ENCODE data around the gene LZTS3.
"Not testable (repeated sequence)": the region's sequence is repeated elsewhere in the genome, so short reads cannot be mapped to it uniquely, and the experiment has no call there.

LZTS3 gene

DNA sequence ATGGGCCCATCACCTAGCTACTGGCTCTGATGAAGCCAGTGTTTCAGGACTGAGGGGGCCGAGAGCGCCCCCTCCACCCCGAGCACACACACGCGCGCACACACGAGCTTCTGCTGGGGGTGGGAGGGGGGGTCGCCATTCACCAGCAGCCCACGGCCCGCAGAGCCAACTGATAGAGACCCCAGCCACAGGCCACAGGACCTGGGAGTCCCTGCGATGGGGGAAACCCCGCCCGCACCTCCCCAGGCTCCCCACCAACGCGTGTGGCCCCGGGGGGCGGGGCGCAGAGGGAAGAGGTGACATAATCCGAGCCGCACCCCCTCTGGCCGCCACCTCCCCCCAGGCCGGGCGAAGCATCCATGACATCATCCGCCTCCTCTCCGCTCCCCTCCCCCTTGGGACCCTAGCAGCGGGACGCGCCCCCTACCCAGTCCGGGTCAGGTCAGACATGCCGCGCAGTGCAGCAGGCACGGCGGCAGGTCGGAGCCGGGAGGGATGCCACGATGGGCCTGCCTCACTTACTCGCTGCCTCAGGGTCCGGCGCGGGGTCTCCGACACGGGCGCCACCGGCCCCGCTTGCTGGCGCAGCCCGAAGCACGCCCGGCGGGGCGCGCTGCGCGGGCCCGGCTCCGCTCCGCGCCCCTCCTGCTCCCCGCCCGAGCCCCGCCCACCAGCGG lies at the start of gene LZTS3:
Gene LZTS3, minus strand, starts transcription at position 617 of the 677 bp plus-strand sequence. CDS start 6,386 bp downstream, outside the sequence.
- no peak for DNase-seq

DNA sequence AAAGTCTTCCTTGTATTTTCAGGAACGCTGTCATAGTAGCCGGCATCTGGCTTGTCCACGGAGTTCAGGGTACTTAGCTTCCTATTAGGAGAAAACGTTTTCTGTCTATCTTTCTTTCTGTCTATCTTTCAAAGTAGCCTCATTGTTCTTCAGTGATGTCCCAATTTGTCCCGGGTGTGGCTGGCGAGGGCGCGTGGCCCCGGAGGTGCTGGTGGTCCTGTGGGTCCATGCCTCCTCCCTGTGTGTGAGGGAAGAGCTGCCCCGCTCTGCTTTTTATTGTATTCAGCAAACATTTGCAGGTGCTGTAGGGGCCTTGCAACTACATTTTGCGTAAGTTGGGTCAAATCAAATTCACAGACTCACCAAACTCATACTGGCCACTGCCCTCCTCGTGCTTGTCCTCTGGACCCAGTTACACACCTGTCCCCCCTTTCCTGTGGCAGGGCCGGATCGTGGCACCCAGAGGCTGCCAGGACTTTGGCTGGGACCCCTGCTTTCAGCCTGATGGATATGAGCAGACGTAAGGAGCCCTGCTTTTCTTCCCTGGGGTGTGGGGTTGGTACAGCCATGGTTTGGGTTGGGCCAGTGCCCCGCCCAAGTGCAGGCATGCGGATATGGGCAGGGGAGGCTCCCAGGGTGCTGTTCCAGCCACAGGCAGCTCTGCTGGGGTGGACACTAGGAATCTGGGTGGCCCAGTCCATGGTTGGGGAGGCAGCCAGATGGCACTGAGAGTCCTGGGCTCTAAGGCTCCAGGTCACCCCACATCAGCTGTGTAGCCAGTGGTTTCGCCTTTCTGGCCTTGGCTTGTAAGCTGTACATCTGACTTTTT lies 48.3 kb upstream of the LZTS3 start:
- DNase-seq = no peak

DNA sequence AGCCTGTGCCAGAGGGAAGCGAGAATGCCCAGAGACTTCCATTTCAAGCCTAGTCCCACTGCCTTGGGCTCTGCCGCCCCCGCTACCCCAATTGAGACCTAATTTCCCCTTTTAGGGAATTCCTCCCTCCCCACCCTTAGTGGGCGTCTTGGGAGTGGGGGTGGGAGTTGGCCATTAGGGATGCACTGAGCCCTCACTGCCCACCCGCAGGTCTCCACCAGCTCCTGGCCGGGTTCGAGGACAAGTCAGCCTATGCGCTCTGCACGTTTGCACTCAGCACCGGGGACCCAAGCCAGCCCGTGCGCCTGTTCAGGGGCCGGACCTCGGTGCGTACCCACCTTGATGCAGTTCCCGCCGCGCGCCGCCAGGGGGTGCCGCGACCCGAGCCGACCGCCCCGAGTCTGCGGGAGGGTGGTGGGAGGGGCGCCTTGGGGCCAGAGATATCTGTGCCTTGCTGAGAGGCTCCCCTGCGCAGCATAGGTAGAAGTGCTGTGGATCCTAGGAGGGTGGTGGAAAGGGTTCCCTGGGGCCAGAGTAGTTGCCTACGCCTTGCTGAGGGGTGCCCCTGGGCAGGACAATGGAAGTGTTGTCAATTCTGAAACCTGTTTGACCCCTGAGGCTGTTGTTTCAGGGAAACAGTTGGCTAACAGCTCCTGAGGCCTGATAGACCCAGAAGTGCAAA lies 45.1 kb upstream of the LZTS3 start:
- peak; percentile 7 to 27 for DNase-seq

DNA sequence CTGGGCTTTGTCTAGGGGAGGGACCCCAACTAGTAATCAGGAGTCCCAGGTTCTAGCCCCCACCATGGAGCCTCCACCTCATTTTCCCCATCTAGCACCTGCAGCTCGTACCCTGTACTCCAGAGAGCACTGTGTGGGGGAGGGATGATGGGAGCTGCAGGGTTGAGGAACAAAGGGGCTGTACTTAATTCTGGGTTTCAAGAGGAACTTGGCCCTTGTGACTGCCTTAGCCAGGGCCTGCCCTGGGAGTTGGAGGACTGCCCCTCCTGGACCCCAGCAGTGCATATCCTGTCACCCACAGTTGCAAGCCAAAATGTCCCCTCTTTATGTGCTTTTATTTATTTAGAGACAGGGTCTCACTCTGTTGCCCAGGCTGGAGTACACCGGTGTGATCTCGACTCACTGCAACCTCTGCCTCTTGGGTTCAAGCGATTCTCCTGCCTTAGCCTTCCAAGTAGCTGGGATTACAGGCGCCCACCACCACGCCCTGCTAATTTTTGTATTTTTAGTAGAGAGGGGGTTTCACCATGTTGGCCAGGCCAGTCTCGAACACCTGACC lies 42.1 kb upstream of the LZTS3 start:
- not testable (repeated sequence) for DNase-seq

DNA sequence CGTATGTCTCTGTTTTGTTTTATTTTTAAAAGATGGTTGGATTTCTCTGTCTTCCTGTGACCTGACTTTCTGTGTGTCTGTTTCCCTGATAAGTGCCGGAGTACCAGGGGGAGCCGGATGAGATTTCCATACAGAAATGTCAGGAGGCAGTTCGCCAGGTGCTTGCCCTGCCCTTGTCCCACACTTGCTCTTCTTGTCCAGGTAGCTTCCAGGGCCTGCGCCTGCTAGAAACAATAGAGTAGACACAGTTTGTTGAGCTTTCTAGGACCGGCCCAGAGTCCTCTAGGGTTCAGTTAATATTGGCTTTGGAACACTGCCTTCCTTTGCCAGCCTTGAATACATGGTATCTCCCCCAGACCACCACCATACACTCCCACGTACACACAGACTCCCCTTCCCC lies 39.9 kb upstream of the LZTS3 start:
- DNase-seq = no peak

DNA sequence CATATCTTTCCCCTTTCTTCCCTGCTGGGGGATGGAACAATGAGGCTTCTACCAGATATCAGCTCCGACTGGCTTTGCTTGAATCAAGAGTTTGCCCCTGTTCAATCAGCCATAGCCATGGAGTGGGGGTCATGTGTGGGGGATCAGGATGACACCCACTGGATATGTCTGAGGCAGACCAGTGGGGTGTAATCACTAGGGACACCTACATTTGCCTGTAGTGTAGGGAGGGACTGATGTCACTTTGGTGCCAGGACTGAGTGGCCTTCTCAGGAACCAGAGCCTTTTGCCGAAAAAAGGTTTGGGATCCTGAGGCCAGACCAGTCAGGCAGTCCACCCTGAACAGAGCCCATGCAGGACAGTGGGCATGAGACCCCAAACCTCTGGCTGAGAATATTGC lies 37.0 kb upstream of the LZTS3 start:
- DNase-seq = no peak

DNA sequence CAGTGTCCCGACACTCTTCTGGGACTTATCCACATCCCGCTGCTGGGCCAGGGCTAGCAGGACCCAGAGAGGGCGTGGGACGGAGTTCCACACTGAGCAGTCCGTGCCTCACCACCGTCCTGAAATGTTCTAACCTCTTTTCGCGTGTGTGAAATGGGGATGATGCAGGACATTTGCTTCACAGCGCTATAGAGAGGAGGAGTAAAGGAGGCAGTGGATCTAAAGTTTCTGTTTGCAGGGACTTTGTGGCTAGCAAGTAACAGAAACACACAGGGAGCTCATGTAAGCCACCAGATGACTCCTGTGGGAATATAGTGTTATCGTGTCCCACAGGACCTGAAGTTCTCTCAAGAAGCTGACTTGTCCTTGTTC lies 36.6 kb upstream of the LZTS3 start:
- no peak for DNase-seq

DNA sequence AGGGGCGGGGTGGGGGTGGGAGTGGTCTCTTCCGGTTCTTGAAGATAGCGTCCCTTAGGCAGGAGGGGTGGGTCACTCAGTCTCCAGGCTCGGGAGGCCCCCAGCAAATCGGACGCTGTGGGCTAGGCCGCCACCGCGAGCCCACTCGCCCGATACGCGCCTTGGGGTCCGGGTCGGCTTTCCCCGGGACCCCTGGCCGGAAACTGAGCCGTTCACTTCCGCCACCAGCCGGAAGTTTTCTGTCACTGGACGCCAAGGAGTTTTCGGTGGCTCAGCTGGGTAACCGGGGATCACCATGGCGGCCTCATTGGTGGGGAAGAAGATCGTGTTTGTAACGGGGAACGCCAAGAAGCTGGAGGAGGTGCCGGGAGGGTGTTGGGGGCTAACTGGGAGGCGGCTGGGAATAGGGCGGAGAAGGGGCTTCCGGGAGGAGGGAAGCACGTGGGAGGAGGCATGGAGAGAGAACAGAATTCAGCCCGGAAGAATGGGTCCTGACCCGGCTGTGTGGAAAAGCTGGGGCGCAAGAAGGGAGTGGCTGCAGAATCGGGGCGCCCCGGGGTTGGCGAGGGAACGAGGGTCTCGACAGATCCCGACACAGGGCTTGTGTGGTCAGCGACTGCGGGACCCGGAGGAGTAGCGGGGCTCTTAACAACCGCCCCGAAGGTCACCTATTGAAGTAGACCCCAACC lies 36.1 kb upstream of the LZTS3 start, which contains the start of gene ITPA:
Gene ITPA, plus strand, starts transcription at position 242 of the 689 bp plus-strand sequence. Its CDS starts 54 bp downstream, at position 296.
- DNase-seq = peak; percentile 7 to 11

DNA sequence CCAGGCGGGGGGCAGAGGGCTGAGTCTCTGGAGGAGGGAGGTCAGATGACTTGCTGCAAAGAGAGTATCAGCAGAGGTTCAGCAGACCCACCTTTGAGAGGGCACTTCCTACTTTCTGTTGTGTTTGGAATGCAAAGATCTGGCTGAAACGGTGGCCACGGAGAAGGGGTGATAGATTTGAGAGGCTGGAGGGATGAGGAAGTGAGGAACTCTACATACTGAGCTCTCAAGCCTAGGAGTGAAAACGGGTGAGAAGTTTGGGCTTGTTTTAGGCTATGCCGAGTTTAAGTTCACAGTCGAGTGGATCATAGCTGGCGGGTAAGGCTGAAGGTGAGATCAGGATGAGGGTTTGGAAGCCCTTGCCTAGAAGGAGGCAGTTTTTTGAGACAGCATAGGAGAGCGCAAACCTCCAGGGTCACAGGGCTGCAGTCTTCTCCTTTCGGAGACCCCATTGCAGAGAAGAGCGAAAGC lies 35.5 kb upstream of the LZTS3 start:
- DNase-seq = peak; percentile 28 to 37

DNA sequence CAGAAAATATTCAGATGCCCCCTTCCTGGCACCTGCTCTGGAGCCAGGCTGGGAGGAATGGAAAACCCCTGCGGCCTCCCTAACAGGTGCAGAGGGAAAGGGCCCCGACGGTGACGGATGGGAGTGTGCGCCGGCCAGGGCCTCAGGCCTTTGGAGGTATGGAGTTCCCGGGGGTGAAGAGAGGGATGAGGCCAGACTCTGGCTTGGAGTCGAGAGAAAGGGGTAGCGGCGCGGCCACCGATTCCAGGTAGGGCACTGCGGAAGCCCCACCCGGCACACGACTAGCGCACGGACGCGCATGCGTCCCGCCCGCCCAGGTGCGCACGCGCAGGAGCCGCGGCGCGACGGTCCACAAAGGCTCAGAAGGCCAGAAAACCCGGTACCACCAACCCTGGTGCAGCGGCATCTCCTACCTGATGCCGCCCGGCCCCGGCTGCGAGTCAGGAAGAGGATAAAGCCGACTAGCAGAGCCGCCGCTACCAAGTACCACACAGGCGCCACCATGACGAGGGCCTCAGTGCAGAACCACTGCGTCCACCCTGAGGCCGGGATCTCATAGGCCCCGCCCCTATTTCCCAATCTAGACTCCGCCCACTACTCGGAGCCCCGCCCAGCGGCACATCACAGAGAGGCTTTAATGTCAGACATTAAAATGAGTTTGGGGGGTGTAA lies 30.9 kb upstream of the LZTS3 start, which contains the start of gene DDRGK1:
Gene DDRGK1, minus strand, starts transcription at position 559 of the 671 bp plus-strand sequence. Its CDS starts 55 bp downstream, at position 504.
- peak; percentile 64 to 69 for DNase-seq

DNA sequence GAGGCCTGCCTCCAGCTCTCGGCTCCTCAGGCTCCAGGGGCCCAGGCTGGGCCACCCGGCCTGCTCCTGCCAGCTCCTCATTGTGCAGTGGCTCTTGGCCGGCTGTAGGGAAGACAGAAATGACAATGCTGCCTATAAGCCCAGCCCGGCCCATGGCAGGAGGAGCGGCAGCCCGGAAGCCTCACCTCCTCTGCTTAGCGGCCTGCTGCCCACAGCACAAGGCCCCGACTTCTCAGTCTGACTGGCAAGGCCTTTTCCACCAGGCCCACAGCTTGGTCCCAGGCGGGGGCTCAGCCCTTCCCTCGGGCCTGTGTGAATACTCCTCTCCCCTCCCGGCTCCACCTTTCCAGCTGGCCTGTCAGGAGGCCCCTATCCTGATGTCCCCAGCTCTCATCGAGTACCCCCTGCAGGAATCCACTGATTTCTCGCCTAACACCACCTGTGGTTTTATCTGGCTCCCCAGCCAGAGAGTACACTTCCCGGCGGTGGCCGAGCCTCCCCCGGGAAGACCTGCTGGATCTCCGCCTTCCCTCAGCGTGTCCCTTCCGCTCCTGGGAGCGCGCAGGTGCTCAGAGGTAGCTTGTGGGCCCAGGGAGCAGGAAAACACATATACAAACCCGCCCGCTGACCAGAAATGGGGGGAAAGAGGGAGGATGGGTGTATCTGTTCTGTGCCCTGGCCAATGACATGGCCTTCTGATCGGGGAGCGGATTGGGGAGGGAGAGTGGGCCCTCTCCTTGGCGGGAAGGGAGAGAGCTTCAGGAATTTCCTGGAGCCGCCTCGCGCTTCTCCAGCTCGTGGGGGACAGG lies 30.2 kb upstream of the LZTS3 start:
- DNase-seq = no peak

DNA sequence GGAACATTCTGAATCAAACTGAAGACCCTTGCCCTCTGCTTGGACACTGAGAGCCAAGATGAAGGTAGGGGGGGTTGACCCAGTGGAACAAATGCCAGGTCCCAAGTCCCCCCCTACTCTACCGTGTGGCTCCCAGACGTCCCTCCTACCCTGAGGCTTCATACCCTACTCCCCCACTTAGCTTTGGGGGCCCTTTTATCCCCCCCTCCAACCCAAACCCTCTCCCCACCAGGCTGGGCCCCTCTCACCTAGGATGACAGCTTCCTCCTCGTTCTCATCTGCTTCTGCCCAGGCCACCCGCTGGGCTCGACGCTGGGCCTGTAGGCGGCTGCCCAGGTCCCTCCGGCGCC lies 29.6 kb upstream of the LZTS3 start:
- no peak for DNase-seq

DNA sequence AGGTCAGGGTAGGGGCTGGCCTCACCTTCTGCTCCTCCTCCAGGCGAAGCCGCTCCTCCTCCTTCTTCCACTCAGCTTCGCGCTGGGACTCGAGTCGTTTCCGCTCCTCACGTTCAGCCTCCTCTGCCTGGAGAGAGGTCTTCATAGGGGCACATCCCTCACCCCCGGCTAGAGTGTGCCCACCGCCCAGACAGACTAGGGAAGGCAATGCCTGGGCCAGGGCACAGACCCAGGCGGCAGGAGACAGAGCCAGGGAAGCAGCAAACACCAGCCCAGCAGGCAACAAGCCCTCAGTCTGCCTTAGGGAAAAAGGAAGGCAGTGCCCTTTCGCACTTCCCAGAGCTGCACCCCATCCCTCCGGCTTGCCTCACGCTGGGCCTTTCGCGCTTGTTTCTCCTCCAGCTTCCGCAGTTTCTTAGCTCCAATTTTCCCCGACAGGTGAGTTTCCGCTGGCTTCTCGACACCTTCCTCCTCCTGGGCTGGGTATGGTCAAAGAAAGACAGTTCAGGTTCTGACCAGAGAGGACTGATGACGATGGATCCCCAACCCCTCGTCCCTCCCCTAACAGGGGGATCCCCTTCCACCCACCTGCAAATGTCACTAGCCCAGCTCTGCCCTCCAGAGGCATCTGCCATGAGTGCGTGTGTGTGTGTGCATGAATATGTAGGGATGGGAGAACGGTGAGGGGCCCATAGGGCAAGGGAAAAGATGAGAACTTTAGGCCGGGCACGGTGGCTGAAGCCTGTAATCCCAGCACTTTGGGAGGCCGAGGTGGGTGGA lies 26.8 kb upstream of the LZTS3 start:
- no peak for DNase-seq

DNA sequence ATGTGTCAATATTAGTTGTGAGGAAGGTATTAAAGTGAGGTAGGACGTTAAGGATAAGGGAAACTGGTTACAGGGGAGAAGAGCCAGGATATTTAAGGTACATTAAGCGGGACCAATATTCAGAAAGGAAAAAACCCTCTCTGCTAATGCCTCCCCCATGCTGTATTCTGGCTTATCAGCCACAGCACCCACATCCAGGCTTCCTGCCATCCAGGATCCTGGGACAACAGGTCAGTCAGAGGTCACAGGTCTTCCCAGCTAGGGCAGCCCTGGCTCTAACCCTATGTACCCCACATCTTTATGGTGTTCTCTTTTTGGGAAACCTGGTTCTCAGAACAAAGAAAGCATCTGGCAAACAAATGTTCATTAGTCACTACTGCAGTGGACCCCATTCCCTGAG lies 25.9 kb upstream of the LZTS3 start:
- DNase-seq = no peak

DNA sequence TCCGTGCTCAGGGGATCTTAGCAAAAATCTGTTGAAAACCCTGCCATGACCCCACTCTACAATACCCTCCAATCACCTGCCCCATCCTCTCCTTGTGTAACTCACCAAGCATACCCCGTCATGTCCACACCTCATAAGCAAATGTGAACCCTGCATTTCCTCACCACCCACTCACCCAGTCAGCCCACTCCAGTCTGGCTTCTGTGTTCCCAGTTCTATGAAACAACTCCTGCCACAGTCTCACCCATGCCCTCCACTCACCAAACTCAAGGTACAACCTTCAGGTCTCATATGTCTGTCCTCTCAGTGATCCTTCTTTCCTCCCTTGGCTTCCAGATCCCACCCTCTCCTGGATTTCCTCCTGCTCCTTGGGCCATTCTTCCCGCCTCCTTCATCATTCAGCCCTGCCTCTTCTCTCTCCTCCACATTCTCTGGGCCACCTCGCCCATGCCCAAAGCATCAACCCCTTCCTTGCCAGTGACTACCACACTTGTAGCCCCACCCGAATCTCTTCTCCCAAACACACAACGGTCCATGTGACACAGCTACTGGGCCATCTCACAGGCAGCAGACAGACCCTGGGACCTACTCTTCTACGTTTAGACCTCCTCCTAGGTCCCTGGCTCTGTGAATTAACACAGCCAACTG lies 22.4 kb upstream of the LZTS3 start:
- DNase-seq = no peak

DNA sequence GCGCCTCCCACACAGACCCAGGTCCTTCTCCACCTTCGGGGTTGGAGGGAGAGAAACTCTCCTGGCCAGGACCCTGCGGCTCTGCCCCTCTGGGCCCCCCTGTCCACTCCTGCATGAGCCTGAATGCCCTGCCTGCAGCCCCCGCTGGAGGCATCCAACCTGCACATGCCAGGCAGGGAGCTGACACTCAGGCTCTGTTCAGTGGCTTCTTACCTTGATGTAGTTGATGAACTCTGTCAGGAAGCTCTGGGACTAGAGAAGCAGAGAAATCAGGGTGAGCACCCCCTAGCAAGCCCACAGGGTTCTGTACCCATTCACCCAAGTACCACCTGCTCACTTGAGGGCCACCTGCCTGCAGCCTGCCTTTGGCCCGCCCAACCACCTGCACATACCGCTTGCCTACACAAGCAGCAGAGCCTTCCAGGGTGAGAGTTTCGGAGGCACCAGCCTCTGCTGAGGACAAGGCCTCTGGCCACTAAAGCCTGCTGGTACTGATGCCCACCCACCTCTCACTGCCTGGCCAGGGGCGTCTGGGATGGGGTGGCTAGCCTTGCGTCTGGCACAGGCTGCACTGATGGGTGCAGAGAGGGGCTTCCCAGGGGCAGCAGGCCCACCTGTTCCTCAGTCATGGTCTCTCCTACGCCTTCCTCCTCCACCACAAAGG lies 21.4 kb upstream of the LZTS3 start:
- DNase-seq = no peak

DNA sequence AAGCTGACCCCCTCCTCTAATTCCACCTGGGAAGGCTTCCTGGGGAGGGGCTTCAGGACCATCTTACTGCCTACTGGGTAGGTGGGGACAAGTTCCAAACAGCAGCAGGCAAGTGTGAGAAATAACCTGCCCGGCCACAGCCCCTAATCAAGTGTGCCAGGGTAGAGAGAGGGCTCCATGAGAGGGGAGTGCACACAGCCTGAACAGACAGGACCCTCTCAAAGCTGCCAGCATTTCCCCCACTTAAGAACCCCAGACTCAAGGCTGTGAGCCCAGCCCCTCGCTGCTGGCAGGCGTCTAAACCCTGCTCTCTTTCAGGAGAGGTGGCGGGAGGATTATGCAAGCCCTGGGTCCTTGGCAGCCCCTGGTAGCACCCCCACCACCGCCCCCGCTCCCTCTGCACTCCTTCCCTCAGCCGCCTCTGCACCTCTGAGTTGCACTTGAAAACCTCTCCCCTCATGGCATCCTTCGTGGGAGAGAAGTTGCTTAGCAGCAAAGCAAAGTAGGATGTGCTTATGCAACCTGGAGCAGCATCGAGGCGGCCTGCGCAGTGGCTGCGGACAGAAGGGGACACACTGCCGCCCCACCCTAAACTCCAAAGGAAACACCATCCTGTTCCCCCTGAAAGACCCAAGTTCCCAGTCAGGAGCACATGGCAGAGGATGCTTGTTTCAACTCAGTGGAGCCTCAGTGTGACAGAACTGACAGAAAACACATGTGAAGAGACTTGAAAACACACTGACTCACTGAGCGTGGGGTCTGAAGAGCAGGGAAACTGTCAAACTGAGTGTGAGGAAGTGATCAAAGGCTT lies 20.7 kb upstream of the LZTS3 start:
- no peak for DNase-seq

All from AML-193 (cell line).